ENCODE measurements around the gene ALDH1A3.
"Not testable (repeated sequence)": the region's sequence is repeated elsewhere in the genome, so short reads cannot be mapped to it uniquely, and the experiment has no call there.

ALDH1A3 gene

GRCh38 chr15:100879464-100880138 lies at the start of gene ALDH1A3:
ALDH1A3 (plus strand) TSS chr15:100879831; CDS start chr15:100879908, 77 bp downstream.
- peak; percentile 33 for DNase-seq

DNA sequence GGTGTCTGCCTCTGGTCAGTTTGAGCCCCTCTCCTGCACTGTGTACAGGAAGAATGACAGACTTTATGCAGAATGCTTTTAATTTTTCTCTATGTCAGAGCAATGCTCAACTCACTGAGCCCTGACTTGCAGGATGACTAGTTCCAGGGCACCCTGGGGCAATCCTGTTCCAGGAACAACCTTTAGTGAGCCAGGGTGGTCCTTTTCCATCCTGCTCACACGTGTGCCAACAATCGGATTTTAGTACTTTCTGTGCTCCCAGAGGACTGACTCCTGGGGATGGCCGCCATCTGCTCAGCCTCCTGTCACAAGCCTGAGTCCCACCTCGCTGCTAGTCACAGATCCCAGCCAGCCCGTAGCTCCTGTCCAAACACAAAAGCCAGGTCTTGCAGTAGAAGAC lies 48.2 kb upstream of the ALDH1A3 start:
- DNase-seq: no peak

DNA sequence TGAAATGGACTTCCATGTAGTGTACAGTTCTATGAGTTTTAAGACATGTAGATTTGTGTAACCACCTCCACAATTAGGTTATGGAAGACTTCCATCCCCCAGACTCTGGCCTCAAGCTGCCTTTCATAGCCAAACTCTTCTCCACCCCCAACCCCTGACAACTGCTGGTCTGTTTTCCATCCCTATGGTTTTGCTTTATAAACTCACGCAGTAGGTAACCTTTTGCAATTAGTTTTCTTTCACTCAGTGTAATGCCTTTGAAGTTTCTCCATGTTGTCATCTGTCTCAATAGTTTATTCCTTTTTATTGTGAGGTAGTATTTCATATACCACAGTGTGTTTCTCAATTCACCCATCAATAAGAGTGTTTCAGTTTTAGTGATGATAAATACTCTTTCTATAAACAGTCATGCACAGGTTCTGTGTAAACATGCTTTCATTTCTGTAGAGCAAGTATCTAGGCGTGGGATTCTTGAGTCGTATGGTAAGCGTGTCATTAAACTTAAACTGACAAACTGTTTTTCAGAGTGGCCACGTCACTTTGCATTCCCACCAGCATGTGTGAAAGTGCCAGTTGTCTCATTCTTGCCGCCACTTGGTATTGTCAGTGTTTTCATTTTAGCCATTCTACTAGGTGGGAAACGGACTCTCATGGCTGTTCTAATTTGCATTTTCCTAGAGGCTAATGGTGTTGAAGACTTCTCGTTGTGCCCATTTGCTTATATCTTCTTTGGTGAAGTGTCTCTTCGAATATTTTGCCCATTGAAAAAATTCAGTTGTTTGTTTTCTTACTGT lies 47.3 kb upstream of the ALDH1A3 start:
- no peak for DNase-seq

GRCh38 chr15:100833417-100834389 lies 45.9 kb upstream of the ALDH1A3 start:
- no peak for DNase-seq

DNA sequence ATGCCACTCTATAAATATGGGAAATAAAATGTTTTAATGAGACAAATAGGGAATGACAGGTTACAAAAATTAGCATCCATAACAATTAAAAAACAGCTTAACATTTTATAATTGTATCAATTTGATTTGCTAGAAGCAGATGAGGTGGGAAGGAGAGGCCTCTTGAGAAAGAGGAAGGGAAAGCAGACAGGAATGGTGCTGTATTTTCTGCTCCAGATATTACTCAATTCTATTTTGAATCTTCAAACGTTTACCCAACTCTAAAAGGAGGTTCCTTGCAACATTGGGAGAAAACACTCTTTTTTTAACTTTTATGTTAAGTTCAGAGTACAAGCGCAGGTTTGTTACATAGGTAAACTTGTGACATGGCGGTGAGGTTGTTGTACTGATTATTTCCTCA lies 44.9 kb upstream of the ALDH1A3 start:
- DNase-seq: no peak

DNA sequence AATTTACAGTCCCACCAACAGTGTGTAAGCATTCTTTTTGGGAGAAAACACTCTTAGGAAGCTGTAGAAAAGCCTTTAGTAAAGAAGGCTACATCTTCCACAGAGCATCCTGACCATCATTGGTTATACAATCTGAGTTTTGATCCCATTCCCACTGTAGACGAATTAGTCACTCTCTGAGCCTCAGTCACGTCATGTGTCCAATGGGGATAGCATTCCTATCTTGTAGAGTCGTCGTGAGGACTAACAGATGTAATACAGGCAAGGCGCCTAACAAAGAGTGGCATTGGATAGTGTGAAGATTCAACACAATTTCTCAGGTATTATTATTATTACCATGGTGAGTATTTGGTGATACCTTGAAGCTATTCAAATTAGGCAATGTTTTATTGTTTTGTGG lies 44.0 kb upstream of the ALDH1A3 start:
- peak; percentile 38 for DNase-seq

- no peak for DNase-seq
Observed at GRCh38 chr15:100836501-100836900, 43.1 kb upstream of the ALDH1A3 start.

- no peak for DNase-seq
Observed at GRCh38 chr15:100841426-100841825, 38.2 kb upstream of the ALDH1A3 start.

- DNase-seq: peak; percentile 85
Observed at GRCh38 chr15:100842756-100843730, 36.6 kb upstream of the ALDH1A3 start.

GRCh38 chr15:100844167-100844566 lies 35.5 kb upstream of the ALDH1A3 start:
- no peak for DNase-seq

DNA sequence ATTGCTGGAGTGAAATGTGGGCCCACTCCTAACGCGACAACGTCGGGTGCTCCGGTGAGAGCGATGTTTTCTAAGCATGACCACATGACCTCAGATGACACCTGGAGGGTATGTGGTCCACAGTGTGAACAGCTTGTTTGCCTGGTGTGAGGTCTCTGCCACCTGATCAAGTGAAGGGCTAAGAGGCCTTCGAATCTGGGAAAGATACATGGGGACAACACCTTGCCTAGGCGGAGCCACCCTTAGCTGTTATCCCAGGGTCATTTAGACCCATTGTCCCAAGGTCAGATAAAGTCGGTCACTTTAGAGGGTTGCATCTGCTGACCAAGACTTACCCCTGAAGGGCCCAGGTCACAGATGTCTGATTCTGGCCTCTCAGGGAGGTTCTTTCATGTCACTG lies 34.9 kb upstream of the ALDH1A3 start:
- no peak for DNase-seq

DNA sequence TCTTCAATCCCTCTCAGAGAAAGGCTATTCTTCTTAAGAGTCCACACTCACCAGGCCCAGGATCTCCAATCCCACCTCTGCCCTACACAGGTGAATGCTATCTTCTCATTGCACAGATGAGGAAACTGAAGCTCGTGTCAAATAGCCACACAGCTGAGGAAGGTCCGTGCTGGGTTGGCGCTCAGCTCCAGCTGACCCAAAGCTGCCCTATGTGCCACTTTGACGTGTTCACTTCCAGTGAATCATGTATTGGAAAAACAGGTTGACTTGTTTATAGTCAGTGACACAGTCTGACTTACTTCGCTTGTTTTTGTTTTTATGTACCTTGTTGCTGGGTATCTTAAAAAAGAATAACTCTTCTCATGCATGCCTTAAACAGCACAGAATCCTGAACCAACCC lies 32.4 kb upstream of the ALDH1A3 start:
- DNase-seq: no peak

GRCh38 chr15:100849021-100849854 lies 30.4 kb upstream of the ALDH1A3 start:
- peak; percentile 48 for DNase-seq

DNA sequence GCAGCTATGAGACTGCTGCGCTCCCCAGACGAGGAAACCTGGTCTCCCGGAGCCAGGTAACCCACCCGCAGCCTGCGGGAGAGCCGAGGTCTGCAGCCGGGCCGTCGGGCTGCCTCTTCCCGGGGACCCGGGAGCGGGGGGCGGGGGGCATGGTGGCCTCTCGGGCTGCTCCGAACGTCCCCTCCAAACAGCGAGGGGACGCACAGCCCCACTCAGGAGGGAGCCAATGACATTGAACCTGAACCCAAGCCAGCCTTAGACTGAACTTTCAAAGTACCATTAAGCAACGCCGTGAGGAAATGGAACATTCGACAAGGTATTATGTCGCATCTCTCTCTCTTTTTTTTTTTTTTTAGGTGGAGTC lies 29.8 kb upstream of the ALDH1A3 start:
- no peak for DNase-seq

DNA sequence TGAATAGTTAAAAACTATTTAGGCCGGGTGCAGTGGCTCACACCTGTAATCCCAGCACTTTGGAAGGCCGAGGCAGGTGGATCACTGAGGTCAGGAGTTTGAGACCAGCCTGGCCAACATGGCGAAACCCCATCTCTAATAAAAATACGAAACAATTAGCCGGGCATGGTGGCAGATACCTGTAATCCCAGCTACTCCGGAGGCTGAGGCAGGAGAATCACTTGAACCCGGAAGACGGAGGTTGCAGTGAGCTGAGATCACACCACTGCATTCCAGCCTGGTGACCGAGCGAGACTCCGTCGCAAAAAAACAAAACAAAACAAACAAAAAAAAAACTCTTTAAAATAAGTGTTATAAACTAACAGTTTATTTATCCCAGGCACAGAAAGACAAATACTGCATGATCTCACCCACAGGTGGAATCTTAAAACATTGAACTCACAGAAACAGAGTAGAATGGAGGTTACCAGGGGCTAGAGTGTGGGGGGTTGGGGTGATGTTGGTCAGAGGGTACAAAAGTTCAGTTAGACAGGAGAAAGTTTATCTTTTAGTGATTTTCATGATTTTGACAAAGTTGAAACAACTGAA lies 28.1 kb upstream of the ALDH1A3 start:
- not testable (repeated sequence) for DNase-seq

DNA sequence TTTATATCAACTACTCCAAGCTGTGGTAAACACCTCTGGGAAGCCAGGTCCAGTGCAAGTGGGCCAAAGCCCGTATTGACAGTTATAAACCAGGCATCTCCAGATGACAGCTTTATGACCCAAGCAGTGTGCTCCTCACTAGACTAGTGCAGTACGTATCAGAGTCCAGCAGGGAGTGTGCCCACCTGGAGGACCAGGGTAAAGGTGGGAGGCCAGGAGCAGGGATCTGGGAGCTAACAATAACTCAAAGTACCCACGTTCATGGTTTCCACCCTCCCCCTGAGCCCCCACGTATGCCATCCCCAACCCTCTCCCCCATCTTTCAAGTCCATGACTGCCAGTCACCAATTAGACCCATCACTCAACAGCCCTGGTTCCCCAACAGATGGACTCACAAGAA lies 27.0 kb upstream of the ALDH1A3 start:
- no peak for DNase-seq

- no peak for DNase-seq
Observed at GRCh38 chr15:100853676-100854440, 25.8 kb upstream of the ALDH1A3 start.

GRCh38 chr15:100856867-100857266 lies 22.8 kb upstream of the ALDH1A3 start:
- no peak for DNase-seq

GRCh38 chr15:100858294-100858693 lies 21.3 kb upstream of the ALDH1A3 start:
- no peak for DNase-seq

All from fibroblast of upper back skin (primary cell).